ENCODE results near the gene NAE1. TPM values are rescaled to one million over a fixed set of nuclear protein-coding genes. Genes with fewer than 3 reads are reported as not detected.

The NAE1 gene
- total RNA-seq, 6 experiments from 2014 or later: 16.4 to 22.7 (median 20.2) TPM

DNA sequence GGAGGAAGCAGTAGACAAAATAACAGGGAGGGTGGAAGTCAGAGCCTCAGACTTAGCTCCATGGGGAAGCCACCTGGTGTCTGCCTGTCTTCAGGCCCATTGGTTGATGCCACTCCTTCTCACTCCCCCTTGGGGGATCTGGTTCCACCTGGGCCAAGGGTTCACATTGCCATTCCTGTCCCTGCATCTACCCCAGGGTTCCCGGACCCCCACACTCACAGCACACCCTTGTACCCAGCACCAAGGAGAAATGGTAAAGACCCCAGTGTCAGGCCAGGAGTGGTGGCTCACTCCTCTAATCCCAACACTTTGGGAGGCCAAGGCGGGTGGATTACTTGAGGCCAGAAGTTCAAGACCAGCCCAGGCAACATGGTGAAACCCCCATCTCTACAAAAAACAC lies 12.4 kb upstream of the NAE1 start:
- DNase-seq (no peak), ATAC-seq (no peak)
- TF ChIP-seq POLR2A (IDR thresholded peaks at IDR 0.05): no peak
- TF ChIP-seq, protein P1, sequence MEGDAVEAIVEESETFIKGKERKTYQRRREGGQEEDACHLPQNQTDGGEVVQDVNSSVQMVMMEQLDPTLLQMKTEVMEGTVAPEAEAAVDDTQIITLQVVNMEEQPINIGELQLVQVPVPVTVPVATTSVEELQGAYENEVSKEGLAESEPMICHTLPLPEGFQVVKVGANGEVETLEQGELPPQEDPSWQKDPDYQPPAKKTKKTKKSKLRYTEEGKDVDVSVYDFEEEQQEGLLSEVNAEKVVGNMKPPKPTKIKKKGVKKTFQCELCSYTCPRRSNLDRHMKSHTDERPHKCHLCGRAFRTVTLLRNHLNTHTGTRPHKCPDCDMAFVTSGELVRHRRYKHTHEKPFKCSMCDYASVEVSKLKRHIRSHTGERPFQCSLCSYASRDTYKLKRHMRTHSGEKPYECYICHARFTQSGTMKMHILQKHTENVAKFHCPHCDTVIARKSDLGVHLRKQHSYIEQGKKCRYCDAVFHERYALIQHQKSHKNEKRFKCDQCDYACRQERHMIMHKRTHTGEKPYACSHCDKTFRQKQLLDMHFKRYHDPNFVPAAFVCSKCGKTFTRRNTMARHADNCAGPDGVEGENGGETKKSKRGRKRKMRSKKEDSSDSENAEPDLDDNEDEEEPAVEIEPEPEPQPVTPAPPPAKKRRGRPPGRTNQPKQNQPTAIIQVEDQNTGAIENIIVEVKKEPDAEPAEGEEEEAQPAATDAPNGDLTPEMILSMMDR (IDR thresholded peaks at IDR 0.05): no peak
- Histone ChIP-seq H3K27ac (no peak overlapping the region), H3K9me3 (no peaks in the 10 kb centered on the region), H3K4me1 (peaks cover 0 to 10% (median 0%) of the 10 kb centered on the region in 4 donors), H3K36me3 (no peaks in the 10 kb centered on the region), H3K27me3 (peaks cover 4 to 6% of the 10 kb centered on the region in 2 donors), H3K4me3 (no peak overlapping the region)
- intact Hi-C loops (cut with DNase I): no loop called here
- 80% methylated on average over 2 of the region's 2 CpGs for WGBS (ENCODE audit: insufficient coverage, low coverage, low lambda C conversion rate, missing lambda C conversion rate)

DNA sequence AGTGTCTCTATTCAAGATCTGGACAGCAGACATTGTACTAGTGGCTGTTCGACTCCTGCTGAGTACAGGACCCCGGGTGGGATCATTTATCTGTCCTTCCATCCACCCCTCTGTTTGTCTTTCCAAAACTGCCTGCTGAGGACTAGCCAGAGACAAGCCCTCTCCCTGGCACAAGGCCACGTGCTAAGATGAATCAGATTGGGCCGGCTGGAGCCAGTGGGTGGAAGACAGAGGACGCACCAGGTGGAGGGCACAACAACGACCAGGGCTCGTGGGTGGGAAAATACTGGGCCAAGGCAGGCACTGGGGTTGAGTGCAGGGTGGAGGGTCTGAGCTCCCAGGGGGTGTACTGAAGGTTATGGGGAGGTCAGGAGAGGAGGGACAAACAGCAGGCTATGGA lies 12.0 kb upstream of the NAE1 start:
- intact Hi-C loops (cut with DNase I): no loop called here
- Histone ChIP-seq H3K27me3 (peaks cover 4 to 6% of the 10 kb centered on the region in 2 donors), H3K4me1 (peaks cover 0 to 10% (median 0%) of the 10 kb centered on the region in 4 donors), H3K27ac (no peak overlapping the region), H3K4me3 (no peak overlapping the region), H3K36me3 (no peaks in the 10 kb centered on the region), H3K9me3 (no peaks in the 10 kb centered on the region)
- 67% methylated on average over 5 of the region's 7 CpGs for WGBS (ENCODE audit: insufficient coverage, low coverage, low lambda C conversion rate, missing lambda C conversion rate)
- no peak for TF ChIP-seq POLR2A (IDR thresholded peaks at IDR 0.05)
- TF ChIP-seq, protein P1 (IDR thresholded peaks at IDR 0.05): no peak
- DNase-seq (no peak), ATAC-seq (no peak)

DNA sequence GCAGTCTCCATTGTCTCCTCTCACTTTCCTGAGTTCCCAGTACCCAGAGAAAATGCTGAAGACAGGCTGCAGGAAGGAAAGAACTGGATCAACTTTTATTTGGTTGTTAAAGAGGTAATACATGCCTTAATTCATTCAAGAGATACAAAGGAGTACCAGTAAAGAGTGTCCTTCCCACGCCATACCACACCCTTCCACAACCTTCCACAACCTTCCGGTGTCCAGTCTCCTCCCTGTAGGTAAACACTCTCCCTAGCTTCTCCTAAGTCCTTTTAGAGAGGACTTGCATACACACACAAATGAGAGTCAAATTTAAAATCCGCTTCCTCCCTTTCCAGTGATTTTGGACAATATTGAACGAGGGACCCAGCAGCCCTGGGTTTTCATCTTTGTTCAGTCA lies 10.6 kb upstream of the NAE1 start:
- peaks cover 0 to 10% (median 0%) of the 10 kb centered on the region in 4 donors for H3K4me1 ChIP-seq
- intact Hi-C loops (cut with DNase I): no loop called here
- WGBS (ENCODE audit: insufficient coverage, low coverage, low lambda C conversion rate, missing lambda C conversion rate): 79% methylated on average over 4 of the region's 4 CpGs
- no peaks in the 10 kb centered on the region for H3K9me3 ChIP-seq
- H3K36me3 ChIP-seq: no peaks in the 10 kb centered on the region
- ATAC-seq (no peak), DNase-seq (no peak)
- H3K27me3 ChIP-seq: peaks cover 4 to 6% of the 10 kb centered on the region in 2 donors
- H3K27ac ChIP-seq: no peak overlapping the region
- no peak overlapping the region for H3K4me3 ChIP-seq
- TF ChIP-seq, protein P1 (IDR thresholded peaks at IDR 0.05): no peak
- no peak for TF ChIP-seq POLR2A (IDR thresholded peaks at IDR 0.05)

DNA sequence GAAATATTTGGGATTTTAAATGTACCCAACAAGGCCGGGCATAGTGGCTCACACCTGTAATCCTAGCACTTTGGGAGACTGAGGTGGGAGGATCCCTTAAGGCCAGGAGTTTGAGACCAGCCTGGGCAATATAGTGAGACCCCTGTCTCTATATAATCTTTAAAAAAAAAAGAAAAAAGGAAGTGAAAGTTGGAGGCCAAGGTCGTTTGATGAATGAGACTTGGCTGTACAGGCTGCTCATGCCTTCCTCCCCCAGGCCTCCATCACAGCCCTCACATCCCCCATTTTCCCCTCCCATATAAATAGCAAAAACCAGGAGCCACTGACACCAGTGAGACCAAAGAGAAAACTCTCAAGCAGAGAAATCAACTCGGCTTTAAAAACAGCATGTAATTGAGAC lies 10.1 kb upstream of the NAE1 start:
- Histone ChIP-seq H3K9me3 (no peaks in the 10 kb centered on the region), H3K36me3 (no peaks in the 10 kb centered on the region), H3K4me1 (peaks cover 0 to 10% (median 0%) of the 10 kb centered on the region in 4 donors), H3K27me3 (peaks cover 4 to 6% of the 10 kb centered on the region in 2 donors), H3K4me3 (no peak overlapping the region), H3K27ac (no peak overlapping the region)
- TF ChIP-seq, protein P1 (IDR thresholded peaks at IDR 0.05): no peak
- TF ChIP-seq POLR2A (IDR thresholded peaks at IDR 0.05): no peak
- ATAC-seq (no peak), DNase-seq (no peak)
- 45% methylated on average over 3 of the region's 3 CpGs for WGBS (ENCODE audit: insufficient coverage, low coverage, low lambda C conversion rate, missing lambda C conversion rate)
- intact Hi-C loops (cut with DNase I): no loop called here

DNA sequence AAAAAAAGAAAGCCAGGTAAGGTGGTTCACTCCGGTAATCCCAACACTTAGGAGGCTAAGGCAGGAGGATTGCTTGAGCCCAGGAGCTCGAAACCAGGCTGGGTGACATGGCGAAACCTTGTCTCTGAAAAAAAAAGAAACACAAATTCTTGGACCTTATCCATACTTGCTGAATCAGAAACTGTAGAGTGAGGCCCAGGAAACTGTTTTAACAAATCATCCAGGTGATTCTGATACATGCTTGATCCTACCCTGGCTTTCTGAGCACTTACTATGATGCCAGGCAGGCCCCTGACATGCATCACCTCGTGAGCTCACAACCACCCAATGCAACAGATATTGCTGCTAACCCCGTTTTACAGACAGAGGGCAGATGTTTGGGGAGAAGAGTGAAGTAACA lies 4.0 kb upstream of the NAE1 start:
- H3K27ac ChIP-seq: no peak overlapping the region
- ATAC-seq (no peak), DNase-seq (no peak)
- 82% methylated on average over 5 of the region's 5 CpGs for WGBS (ENCODE audit: insufficient coverage, low coverage, low lambda C conversion rate, missing lambda C conversion rate)
- H3K4me3 ChIP-seq: no peak overlapping the region
- H3K27me3 ChIP-seq: no peaks in the 10 kb centered on the region
- H3K36me3 ChIP-seq: no peaks in the 10 kb centered on the region
- H3K4me1 ChIP-seq: peaks cover 0 to 5% (median 2%) of the 10 kb centered on the region in 4 donors
- intact Hi-C loops (cut with DNase I): no loop called here
- no peaks in the 10 kb centered on the region for H3K9me3 ChIP-seq
- no peak for TF ChIP-seq POLR2A (IDR thresholded peaks at IDR 0.05)

Data from right lobe of liver (tissue), 6 donors.